IPS-18c (cell line): Measurements from ENCODE around the gene IFT80.

Experiments used
- H3K4me3 ChIP-seq: 2 replicates; pipeline ENCODE4 v1.7.0; 2013; ENCODE audit warnings: low read depth, mild to moderate bottlenecking, low read length, moderate library complexity; ENCODE audit not compliant: insufficient read depth
- H3K9me3 ChIP-seq: one replicate; pipeline ENCODE4 v1.6.1; 2013; ENCODE audit warnings: mild to moderate bottlenecking, low read length, moderate library complexity; ENCODE audit not compliant: control insufficient read depth, insufficient read depth

The IFT80 gene

GRCh38 chr3:160403028-160403545 lies 4.1 kb upstream of the IFT80 start:
- no peak overlapping the region for H3K4me3 ChIP-seq

DNA sequence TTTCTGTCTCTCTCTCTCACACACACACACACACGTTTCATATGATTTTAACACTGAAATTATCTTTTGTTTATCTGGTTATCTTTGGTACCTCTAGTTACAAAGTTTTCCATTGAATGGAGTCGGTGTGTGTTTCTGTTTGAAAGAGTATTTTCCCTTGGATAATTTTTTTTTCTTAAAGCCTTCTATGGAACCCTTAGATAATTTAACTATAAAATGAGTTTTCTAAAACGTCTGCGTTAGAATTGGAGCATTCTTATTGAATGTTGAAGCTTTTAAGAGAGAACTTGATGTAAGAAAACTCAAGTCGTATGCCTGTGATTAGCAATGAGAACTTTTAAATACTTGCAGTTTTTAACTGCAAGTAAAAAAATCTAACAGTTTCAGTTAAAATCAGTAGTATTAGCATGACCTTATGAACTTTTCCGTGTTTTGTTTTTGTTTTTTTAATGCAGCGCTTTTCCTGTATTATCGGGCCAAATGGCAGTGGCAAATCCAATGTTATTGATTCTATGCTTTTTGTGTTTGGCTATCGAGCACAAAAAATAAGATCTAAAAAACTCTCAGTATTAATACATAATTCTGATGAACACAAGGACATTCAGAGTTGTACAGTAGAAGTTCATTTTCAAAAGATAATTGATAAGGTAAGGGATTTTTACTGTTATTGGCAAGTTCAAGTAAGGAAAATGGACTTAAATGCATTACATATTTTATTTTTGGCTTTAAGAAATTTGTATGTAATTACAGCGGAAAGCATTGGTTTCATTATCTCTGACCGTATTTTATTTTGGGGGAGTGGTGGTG lies 3.4 kb upstream of the IFT80 start:
- H3K4me3 ChIP-seq: no peak overlapping the region; the same call in 1 of the 2 replicates
- H3K9me3 ChIP-seq: no peaks in the 10 kb centered on the region

More at GRCh38 chr3:160403028-160403545, 4.1 kb upstream of the IFT80 start:
- no peaks in the 10 kb centered on the region for H3K9me3 ChIP-seq

GRCh38 chr3:160401291-160402095 lies 2.5 kb upstream of the IFT80 start:
- H3K9me3 ChIP-seq: no peaks in the 10 kb centered on the region
- H3K4me3 ChIP-seq: peak overlapping the region; percentile 93

- peak overlapping the region; percentile 93 for H3K4me3 ChIP-seq
- H3K9me3 ChIP-seq: no peaks in the 10 kb centered on the region
Measured at GRCh38 chr3:160400702-160401150, 1.7 kb upstream of the IFT80 start.

GRCh38 chr3:160400030-160400701 lies 1.1 kb upstream of the IFT80 start:
- no peaks in the 10 kb centered on the region for H3K9me3 ChIP-seq

GRCh38 chr3:160398820-160399124 lies 253 bp downstream of the IFT80 start:
- peak overlapping the region; percentile 93 for H3K4me3 ChIP-seq
- H3K9me3 ChIP-seq: no peaks in the 10 kb centered on the region

More at GRCh38 chr3:160400030-160400701, 1.1 kb upstream of the IFT80 start:
- peak overlapping the region; percentile 93 for H3K4me3 ChIP-seq

- H3K9me3 ChIP-seq: no peaks in the 10 kb centered on the region
- H3K4me3 ChIP-seq: no peak overlapping the region
Measured at GRCh38 chr3:160395297-160395696, 3.7 kb downstream of the IFT80 start.

DNA sequence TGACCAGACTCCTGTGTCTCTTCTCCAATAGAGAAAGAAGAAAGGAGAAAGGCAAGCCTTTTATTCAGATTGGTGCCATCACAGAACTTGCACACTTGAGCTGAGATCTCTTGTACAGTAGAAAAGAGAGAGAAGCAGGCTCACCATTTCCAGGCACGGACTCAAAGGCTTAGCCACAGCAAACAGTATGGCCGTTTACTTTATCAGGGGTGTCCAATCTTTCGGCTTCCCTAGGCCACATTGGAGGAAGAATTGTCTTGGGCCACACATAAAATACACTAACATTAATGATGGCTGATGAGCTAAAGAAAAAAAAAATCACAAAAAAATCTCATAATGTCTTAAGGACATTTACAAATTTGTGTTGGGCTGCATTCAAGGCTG lies 5.0 kb downstream of the IFT80 start:
- no peaks in the 10 kb centered on the region for H3K9me3 ChIP-seq
- no peak overlapping the region for H3K4me3 ChIP-seq

DNA sequence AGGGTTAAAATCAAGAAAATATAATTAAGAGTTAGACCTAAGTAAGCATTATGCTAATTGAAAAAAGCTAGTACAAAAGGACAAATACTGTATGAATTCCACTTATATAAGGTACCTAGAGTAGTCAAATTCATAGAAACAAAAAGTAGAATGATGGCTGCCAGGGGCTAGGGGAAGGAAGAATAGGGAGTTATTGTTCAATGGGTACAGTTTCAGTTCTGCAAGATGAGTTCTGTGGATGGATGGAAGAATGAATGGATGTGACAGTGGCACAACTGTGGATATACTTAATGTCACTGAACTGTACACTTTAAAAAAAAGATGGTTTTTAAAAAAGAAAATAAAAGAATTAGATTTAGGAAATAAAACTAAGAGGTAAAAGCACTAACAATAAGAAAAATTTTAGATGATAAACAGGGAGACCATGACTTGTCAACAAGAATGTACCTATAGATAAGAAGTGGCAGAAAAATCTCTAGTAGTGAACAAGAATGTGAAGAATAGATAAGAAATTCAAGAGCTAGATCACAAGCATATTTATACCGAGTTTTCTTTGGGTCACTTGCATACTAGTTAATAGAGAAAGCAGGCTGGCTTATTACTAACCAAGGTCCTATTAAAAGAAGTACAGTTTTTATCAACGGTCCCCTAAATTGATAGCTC lies 5.5 kb downstream of the IFT80 start:
- no peak overlapping the region for H3K4me3 ChIP-seq

DNA sequence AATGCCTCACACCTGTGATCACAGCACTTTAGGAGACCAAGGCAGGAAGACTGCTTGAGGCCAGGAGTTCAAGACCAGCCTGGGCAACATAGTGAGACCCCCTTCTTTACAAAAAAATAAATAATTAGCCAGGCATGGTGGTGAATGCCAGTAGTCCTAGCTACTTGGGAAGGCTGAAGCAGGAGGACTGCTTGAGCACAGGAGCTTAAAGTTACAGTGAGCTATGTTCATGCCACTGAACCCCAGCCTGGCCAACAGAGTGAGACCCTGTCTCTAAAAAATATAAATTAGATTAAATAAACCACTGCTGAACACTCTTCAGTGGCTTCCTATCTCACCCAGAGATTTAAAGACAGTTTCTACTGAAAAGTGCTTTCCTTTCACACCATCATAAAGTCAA lies 6.2 kb downstream of the IFT80 start:
- H3K4me3 ChIP-seq: no peak overlapping the region
- no peaks in the 10 kb centered on the region for H3K9me3 ChIP-seq

More for the DNA sequence above, 5.5 kb downstream of the IFT80 start:
- H3K9me3 ChIP-seq: no peaks in the 10 kb centered on the region

DNA sequence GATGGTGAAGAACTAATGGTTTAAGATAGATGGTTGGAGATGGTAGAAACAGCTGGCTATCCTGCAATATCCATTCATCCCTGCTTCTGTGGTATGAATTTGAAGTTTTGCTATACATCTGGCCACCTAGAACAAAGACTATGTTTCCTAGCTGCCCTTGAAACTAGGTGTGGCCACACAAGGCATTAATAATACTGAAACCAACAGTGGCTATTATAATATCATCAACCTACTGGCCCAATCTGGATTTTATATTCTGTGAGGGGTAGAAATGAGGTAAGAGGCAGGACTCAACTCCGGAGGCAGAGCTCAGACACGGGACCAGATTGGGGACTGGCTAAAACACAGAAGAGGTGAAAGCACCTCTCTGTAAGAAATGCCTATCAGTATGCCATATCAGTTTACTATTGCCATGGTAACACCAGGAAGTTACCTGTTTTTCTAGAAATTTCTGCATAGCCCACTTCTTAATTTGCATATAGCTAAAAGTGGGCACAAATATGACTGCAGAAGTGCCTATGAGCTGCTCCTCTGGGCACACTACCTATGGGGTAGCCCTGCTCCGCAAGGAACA lies 8.4 kb downstream of the IFT80 start:
- no peak overlapping the region for H3K4me3 ChIP-seq

DNA sequence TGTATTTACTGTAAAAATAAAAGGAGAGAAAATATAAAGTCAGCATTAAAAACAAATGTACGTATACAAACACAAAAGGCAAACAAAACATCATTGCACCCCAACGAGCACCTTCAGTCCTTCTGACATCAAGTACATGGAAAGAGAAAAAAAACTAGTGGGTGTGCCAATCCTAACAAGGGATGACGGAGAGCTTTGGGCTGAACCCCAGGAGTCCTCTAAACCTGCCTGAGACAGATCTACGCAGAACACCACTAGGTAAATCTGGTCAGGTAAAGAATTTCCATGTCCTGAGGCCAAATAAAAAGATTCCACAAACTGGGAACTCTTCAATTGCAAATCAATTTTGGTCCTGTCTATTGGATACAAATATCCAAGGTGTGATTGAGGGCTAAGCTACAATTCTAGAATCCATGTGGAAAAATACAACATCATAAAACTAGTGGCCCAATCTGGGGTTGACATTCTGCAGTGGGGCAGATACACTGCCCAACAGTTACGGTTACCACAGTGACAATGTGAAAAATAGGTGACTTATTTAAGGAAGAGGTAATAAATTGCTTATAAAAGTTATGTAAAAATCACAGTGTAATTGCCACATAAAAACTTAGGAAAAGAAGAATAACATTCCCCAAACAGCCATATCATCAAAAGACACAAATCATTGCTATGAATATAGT lies 14.2 kb downstream of the IFT80 start:
- H3K4me3 ChIP-seq: no peak overlapping the region
- H3K9me3 ChIP-seq: no peaks in the 10 kb centered on the region

More for the DNA sequence above, 8.4 kb downstream of the IFT80 start:
- no peaks in the 10 kb centered on the region for H3K9me3 ChIP-seq

DNA sequence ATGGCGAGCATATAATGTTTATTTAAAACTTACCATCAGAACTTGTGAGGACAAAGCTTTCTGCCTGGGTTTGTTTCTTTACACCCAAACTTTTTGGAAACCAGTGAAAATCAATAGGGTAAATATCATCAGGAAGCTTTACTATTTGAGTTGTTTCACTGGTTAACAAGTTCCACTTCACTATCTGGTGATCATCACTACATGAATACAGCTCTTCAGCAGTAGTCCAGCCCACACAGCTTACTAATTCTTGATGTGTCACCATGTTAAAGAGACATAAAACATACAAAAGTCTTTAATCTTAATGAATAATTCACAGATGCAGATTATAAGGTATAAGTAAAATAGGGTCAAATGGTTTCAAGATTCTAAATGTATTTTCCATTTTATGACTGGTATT lies 17.6 kb downstream of the IFT80 start:
- Histone ChIP-seq H3K4me3 (no peak overlapping the region), H3K9me3 (no peaks in the 10 kb centered on the region)

GRCh38 chr3:160379628-160380214 lies 19.3 kb downstream of the IFT80 start:
- Histone ChIP-seq H3K4me3 (no peak overlapping the region), H3K9me3 (no peaks in the 10 kb centered on the region)

GRCh38 chr3:160378331-160379109 lies 20.5 kb downstream of the IFT80 start:
- no peak overlapping the region for H3K4me3 ChIP-seq

More at GRCh38 chr3:160378331-160379109, 20.5 kb downstream of the IFT80 start:
- no peaks in the 10 kb centered on the region for H3K9me3 ChIP-seq
